ENCODE results near the gene DHRS7B.

GRCh38 chr17:21098934-21099689 is 27.7 kb upstream of the DHRS7B start:
- TF ChIP-seq, protein P1, sequence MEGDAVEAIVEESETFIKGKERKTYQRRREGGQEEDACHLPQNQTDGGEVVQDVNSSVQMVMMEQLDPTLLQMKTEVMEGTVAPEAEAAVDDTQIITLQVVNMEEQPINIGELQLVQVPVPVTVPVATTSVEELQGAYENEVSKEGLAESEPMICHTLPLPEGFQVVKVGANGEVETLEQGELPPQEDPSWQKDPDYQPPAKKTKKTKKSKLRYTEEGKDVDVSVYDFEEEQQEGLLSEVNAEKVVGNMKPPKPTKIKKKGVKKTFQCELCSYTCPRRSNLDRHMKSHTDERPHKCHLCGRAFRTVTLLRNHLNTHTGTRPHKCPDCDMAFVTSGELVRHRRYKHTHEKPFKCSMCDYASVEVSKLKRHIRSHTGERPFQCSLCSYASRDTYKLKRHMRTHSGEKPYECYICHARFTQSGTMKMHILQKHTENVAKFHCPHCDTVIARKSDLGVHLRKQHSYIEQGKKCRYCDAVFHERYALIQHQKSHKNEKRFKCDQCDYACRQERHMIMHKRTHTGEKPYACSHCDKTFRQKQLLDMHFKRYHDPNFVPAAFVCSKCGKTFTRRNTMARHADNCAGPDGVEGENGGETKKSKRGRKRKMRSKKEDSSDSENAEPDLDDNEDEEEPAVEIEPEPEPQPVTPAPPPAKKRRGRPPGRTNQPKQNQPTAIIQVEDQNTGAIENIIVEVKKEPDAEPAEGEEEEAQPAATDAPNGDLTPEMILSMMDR (conservative IDR thresholded peaks at IDR 0.05; ENCODE audit: low read depth, low read length): no peak
- no peak for TF ChIP-seq EZH2 (IDR thresholded peaks at IDR 0.05; ENCODE audit: borderline replicate concordance, low read depth, low read length, poor library complexity, severe bottlenecking)

Measured in A673 (cell line).